Fibroblast of skin of abdomen (primary cell): ENCODE measurements around the gene GUSB.
"Not testable (repeated sequence)": the region's sequence is repeated elsewhere in the genome, so short reads cannot be mapped to it uniquely, and the experiment has no call there.

ENCODE experiments used
- DNase-seq: peaks from one replicate; pipeline ENCODE4 v3.0.0-alpha.2; 2013

Gene GUSB

DNA sequence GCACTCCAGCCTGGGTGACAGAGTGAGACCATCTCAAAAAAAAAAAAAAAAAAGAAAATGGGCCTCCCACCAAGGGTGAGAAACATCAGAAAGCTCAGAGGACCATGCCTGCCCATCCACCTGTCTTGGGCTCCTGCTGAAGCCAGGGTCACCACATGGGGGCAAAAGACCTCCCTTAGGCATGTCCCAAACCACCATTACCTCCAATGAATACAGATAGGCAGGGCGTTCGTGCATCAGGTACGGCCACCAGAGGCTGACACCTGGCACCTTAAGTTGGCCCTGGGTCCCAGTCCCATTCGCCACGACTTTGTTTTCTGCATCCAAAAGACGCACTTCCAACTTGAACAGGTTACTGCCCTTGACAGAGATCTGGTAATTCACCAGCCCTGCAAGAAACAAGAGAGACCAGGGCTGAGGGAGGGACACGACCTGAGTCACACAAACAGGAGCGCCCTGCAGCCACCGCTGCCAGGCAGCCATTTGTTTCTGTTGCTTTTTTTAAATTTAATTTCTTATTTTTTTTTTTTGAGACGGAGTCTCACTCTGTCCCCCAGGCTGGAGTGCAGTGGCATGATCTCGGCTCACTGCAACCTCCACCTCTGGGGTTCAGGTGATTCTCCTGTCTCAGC lies 6.1 kb downstream of the GUSB start:
- DNase-seq = no peak

DNA sequence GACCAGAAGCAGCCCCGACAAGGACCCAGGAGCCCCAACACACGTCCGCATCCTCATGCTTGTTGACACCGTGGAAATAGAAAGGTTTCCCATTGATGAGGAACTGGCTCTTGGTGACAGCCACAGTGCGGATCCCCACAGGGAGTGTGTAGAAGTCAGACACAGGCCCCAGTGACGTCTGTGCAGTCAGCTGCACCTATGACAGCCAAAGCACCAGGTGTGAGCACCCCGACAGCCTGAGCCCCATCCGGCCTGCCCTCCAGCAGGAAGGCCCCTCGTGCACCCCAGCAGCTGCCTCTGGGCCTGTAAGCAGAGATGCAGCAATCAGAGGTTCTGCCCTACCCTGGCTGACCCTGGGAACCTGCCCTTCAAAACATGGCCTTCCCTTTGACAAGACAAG lies 7.1 kb downstream of the GUSB start:
- no peak for DNase-seq

DNA sequence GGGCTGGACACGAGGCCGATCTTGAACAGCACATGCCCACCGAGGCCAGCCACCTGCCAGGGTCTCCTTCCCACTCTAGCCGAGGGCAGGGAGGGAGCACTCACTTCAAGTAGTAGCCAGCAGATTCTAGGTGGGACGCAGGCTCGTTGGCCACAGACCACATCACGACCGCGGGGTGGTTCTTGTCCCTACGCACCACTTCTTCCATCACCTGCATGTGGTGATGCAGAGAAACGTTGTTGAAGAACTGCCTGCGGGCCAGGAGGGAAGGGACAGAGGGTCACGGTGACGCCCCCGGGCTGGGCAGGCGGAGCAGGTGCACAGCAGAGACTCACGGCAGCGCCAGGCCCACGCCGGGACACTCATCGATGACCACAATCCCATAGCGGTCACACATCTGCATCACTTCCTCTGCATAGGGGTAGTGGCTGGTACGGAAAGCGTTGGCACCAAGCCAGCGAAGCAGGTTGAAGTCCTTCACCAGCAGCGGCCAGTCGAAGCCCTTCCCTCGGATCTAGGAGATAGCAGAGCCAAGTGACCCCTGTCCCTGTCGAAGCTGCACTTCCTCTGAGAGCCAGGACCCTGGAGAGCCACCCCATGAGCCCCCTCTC lies 7.7 kb downstream of the GUSB start:
- no peak for DNase-seq

DNA sequence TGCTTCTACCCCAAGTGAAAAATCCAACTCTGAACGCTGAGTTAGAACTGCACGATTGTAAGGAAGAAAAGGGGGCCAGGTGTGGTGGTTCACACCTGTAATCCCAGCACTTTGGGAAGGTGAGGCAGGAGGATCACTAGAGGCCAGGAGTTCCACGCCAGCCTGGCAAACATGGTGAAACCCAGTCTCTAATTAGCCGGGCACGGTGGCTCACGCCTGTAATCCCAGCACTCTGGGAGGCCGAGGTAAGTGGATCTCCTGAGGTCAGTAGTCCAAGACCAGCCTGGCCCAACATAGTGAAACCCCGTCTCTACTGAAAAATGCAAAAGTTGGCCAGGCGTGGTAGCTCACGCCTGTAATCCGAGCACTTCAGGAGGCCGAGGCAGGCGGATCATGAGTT lies 9.0 kb downstream of the GUSB start:
- DNase-seq = no peak

DNA sequence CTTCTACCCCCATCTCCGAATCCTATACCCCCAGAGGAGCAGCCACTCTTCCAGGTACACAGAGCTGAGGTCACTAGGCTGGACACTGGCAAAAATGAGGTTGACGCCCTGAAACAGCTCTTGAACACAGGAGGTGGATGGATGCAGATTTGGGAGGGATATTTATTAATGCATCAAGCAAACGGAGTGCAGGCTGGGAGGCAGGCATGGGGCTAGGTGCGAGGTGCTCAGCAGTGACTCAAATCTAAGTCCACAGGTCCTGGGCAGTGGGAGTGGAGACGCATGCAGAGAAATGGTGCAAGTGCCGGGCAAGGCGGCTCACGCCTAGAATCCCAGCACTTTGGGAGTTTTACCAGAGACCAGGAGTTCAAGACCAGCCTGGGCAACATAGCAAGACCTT lies 11.0 kb downstream of the GUSB start:
- DNase-seq = no peak

DNA sequence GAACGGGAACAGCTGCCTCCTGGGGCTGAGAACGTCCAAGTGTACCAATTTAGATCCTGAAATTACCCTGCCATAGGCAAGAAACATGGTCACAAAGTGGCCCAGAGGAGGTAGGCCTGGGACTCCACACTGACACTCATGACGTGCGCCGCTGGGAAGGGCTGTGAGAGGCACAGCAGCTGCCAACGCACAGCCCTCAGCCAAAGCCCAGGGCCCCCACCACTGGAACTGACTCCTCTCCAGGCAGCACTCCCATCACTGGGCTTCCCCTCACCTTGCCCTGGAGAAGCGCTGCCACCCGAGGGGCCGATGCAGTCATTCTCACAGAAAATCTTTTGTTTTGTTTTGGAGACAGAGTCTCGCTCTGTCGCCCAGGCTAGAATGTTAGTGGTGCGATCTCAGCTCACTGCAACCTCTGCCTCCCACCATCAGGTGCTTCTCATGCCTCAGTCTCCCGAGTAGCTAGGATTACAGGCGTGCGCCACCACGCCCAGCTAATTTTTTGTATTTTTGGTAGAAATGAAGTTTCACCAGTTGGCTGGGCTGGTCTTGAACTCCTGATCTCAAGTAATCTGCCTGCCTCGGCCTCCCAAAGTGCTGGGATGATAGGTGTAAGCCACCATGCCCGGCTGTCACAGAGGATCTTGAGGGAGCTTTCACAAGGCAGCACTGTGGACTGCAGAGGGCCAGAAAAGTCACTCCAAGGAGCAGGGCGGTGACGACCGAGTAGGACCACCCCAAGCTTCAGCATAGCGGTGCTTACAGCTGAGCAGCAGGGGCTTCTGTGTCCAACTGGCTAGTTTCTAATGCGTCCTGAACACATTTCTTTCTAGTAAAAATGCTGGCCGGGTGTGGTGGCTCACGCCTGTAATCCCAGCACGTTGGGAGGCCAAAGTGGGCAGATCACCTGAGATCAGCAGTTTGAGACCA lies 13.5 kb downstream of the GUSB start:
- no peak for DNase-seq

DNA sequence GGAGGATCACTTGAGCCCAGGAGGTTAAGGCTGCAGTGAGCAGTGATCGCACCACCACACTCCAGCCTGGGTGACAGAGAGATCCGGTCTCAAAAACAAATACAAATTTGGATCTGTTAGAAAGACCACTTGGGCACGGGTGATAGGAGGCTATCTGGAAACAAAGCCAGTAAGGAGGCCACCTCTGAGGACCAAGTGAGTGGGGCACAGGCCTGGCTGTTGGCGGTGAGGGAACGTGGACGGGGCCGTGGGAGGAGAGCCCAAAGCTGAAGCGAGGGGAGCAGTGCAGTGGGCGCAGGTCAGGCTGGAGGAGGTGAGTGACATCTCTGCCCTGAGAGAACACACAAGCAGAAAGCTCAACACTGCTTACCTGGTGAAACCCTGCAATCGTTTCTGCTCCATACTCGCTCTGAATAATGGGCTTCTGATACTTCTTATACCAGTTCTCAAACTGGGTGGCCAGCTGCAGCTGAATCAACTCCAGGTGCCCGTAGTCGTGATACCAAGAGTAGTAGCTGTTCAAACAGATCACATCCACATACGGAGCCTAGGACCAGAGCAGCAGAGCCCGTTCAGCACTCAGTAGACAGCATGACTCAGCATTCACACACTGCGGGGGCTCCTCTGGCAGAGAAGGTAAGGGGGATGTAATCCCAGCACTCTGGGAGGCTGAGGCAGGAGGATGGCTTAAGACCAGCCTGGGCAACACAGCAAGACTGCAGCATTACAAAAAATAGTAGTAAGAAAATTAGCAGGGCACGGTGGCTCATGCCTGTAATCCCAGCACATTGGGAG lies 14.5 kb downstream of the GUSB start:
- DNase-seq = no peak

DNA sequence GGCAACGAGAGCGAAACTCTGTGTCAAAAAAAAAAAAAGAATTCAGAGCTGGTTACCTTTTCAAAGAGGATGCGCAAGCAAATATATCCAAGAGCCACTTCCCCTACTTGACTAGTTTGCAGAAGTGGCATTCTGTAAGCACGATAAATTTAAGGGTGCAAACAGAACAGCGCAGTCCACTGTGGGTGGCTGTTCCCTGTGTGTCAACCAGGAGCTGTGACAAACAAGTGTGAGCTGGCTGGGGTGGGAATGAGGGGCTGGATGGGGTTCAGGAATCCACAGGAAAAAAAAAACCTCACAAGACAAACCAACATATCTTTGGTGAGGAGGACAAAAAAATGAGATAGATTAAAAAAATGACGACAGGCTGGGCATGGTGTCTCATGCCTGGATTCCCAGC lies 15.9 kb downstream of the GUSB start:
- DNase-seq = no peak

DNA sequence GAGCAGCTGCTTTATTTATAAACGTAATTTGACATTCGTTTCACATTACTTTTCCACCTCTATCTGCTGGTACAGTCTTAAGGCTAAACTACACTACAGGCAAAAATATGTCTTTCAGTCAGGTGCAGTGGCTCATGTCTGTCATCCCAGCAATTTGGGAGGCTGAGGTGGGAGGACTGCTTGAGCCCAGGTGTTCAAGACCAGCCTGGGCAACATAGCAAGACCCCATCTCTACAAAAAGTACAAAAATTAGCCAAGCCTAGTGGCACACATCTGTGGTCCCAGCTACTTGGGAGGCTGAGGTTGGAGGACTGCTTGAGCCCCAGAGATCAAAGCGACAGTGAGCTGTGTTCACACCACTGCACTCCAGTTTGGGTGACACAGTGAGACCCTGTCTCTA lies 17.3 kb downstream of the GUSB start:
- not testable (repeated sequence) for DNase-seq

DNA sequence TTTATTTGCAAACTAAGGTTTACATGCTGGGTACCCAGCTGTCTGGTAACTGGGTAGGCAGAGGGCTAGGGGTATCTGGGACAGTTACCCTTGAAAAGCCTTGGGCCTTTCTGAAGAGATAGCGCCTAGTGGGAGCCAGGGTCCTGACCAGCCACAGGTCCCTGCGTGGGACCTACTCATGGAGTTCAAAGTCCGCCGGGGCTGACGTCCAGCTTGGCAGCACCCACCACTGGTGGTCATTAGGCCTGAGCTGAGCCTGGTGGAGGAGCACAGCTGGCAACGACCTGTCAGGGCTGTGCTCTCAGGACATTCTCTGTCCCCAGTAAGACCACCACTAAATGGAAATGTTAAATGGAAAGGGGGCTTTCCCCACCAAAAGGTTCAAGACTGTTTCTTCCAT lies 20.0 kb downstream of the GUSB start:
- DNase-seq = no peak

DNA sequence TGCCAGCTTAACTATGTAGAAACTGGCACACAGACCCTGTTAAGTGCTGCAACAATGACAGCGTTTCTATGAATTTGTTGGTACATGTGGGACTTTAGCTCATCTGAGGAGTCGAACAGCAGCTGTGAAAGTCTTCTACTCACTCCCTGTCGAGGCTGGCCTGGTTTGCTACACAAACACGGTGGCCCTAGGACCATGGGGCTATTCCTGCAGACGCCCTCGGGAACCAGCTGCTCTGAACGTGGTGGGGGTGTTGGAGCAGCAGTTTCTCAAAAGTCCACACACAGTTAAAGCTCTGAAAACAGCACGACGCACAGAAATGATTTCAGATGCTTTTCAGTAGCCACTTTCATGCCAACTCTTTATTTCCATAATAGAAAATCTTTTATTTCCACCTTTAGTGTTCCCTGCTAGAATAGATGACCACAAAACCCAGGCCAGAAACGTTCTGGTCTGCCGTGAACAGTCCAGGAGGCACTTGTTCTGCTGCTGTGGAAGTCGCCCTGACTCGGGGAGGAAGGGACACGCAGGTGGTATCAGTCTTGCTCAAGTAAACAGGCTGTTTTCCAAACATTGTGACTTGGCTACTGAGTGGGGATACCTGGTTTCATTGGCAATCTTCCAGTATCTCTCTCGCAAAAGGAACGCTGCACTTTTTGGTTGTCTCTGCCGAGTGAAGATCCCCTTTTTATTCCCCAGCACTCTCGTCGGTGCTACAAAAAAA lies 21.5 kb downstream of the GUSB start:
- DNase-seq = no peak

DNA sequence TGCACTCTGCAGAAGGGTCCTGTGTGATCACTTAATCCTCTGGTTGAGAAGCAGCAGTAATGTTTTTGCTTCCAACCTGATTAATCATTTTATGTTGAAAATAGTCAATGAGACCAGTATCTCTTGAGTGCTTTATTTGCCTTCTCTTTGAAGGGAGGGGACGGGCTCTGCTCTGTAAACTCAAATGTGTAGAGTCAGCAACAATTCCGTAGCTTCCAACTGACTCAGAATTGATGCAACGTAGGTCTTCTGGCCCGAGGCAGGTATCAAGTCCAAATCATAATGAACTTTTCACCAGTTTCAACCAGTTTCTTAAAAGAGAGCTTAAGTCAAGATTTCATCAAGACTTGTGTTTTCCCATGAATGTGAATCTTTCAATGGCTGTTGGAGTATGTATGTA lies 26.3 kb downstream of the GUSB start:
- DNase-seq = no peak

DNA sequence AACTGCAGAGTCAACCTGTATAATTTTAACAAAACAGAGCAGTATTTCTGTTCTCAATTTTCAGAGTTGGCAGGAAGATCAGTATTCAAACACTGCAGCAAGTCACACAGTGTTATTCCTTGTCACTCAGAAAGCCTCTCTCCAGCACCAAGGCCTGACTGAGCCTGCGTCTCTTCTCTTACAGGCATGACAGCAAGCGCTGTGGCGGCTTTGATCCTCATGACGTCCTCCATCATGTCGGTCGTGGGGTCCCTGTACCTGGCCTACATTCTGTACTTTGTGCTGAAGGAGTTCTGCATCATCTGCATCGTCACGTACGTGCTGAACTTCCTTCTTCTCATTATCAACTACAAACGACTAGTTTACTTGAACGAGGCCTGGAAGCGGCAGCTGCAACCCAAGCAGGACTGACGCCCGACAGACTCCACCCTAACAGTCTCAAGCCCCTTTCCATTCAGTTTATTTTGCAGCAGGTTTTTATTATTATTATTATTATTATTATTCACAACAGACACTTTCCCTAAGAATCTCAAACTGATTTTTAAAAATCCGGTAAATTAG lies 28.0 kb downstream of the GUSB start:
- DNase-seq = no peak

DNA sequence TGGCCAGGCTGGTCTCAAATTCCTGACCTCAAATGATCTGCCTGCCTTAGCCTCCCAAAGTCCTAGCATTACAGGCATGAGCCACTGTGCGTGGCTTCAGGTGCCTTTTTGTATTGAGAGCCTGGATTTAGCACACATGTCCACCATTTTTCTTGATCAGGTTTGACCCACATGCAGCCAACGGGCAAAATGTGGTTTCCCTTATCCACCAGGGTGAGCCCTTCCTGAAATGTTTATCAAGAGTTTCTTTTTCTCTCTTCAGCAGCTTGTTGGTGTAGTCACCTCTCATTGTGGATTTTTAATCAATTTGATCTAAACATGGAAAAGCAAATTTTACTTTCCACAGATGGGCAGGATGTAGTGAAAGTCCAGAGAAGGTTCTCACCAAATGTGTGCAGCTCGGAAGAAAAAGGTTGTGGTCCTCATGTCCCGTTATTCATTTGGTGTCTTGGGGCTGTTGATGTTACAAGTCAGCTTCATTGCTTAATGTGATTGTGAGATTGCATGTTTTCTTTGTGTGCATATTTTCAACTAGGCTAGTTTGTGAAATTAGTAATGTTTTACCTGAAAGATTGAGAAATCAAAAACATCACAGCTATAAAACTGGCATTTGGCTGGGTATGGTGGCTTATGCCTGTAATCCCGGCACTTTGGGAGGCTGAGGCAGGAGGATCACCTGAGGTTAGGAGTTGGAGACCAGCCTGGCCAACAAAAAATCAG lies 28.9 kb downstream of the GUSB start:
- no peak for DNase-seq

DNA sequence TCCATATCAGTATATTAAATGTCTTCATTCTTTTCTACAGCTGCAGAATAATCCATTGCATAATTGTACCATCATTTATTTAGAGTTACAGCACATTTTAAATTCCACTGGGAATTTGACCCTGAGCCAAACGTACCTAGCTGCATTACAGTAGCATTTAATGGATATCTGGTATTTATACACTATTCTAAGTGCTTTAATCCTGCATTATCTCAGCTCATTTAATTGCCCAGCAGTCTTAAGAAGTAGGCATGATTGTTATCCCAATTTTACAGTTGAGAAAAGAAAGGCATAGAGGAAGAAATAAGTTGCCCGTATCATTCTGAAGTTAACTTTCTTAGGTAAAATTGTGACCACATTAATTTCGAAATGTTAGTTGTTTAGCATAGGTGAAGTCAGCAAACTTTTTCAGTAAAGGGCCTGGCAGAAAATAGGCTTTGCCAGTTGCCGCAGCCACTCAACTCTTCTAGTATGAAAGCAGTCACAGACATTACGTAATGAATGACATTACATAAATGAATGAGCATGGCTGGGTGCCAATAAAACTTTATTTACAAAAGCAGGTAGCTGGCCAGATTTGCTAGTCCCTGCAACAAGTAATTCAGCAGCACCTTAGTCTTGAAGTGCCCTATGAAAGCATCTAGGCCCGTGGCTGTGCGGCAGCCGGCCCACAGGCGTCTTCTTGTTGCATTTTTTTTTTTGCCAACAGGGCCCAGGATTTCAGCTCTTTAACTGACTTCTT lies 30.0 kb downstream of the GUSB start:
- no peak for DNase-seq

DNA sequence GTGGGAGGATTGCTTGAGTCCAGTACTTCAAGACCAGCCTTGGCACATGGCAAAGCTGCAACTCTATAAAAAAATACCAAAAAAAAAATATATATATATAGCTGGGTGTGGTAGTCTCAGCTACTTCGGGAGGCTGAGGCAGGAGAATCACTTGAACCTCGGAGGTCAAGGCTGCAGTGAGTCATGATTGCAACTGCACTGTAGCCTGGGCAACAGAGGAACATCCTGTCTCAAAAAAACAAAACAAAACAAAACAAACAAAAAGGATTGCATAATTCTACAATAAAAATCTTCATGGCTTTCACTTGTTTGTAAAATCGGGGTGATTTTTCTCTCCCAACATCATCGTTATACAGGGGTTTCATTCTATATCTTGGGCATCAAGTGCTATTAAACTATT lies 35.1 kb downstream of the GUSB start:
- no peak for DNase-seq

DNA sequence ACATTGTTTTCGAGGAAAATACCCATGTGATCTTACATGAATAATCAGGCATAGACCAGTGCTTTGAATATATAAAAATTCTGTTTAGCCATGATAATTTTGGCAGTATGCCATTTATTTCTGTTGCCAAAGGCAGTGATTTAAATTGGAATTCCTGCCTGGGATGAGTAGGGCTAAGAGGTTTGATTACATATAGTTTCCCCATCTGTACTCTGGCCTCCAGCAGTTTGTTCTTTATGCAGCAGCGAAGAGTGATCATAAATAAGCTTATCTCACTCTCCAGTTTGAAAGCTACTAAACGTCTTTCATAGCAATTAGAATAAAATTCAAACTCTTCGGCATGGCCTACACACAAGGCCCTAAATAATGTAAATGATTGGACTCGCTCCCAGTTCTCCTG lies 36.2 kb downstream of the GUSB start:
- DNase-seq = not testable (repeated sequence)

DNA sequence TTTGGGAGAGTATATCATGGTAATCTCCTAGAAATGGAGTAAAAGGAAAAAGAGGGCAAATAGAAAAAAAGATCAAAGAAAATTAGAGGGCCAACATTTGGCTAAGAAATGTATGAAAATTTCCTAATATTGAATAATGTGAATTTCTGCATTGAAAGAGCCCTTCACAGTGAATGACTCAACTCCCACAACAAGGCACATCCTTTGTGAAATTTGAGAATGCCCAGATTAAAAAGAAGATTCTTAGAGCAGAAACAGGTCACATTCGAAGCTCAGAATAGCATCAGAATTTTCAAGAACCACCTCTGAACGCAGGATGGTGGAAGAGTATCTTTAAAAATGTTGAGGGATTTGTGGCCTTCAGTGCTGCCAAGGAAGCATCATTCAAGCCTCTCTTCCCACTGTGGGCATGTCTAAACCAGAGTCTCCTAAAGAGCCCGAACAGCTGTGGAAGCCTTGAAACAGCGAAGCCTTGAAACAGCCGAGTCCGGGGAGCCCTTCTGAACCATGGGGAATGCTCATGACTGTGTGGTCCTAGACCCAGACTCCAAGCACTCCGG lies 43.6 kb downstream of the GUSB start:
- peak; percentile 24 for DNase-seq

DNA sequence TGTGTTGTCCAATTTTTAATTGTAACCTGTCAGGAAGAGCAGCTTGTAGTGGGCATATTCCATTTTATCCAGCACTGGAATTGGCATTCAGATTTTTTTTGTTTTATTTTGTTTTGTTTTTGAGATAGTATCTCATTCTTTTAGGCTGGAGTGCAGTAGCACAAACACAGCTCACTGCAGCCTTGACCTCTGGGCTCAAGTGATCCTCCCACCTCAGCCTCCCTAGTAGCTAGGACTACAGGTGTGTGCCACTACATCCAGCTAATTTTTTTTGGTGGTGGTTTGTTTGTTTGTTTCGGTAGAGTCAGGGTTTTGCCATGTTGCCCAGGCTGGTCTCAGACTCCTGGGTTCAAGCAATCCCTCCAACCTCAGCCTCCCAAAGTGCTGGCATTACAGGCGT lies 44.7 kb downstream of the GUSB start:
- no peak for DNase-seq

DNA sequence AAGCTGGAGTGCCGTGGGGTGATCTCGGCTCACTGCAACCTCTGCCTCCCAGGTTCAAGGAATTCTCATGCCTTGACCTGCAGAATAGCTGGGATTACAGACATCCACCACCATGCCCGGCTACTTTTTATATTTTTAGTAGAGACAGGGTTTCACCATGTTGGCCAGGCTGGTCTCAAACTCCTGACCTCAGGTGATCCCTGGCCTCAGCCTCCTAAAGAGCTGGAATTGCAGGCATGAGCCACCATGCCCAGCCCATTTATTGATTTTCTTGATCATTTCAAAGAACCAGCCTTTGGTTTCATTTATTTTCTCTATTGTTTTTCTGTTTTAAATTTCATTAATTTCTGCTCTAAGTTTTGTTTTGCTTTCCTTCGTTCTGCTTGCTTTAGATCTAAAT lies 50.3 kb downstream of the GUSB start:
- no peak for DNase-seq
